BLaER1 treated with 17β-estradiol and CSF1 and Interleukin-3, amounts not matched to agents 10 nM and 100 nM (cell line): ENCODE measurements around the gene GRB2.
A peak's percentile ranks its signal among the peaks of the same experiment; 100 is the strongest.

Source experiments
- H3K27ac ChIP-seq, 11 experiments: shearing (Covaris generic); formaldehyde crosslinking; 2 replicates each; pipeline ENCODE4 v1.8.1; 2022
- H3K27me3 ChIP-seq, 11 experiments: shearing (Covaris generic); formaldehyde crosslinking; 2 replicates each; pipeline ENCODE4 v1.8.1; 2022
- H3K36me3 ChIP-seq, 11 experiments: shearing (Covaris generic); formaldehyde crosslinking; 2 replicates each; pipeline ENCODE4 v1.8.1; 2022
- H3K4me1 ChIP-seq, 10 experiments: shearing (Covaris generic); formaldehyde crosslinking; 2 replicates each; pipeline ENCODE4 v1.8.1; 2022
- H3K4me2 ChIP-seq, 11 experiments: shearing (Covaris generic); formaldehyde crosslinking; 2 replicates each; pipeline ENCODE4 v1.8.1; 2022
- H3K4me3 ChIP-seq, 10 experiments: shearing (Covaris generic); formaldehyde crosslinking; 2 replicates each; pipeline ENCODE4 v1.8.1; 2022
- H3K9ac ChIP-seq, 11 experiments: shearing (Covaris generic); formaldehyde crosslinking; 2 replicates each; pipeline ENCODE4 v1.8.1; 2022
- H3K9me3 ChIP-seq, 11 experiments: shearing (Covaris generic); formaldehyde crosslinking; replicated peaks in 1 of 11; 2 replicates each; pipeline ENCODE4 v1.8.1; 2022
- H4K20me1 ChIP-seq, 11 experiments: shearing (Covaris generic); formaldehyde crosslinking; 2 replicates each; pipeline ENCODE4 v1.8.1; 2022
- Cebpa-rat ChIP-seq, 11 experiments: shearing (Covaris generic); IDR thresholded peaks; 2 replicates each; pipeline ENCODE4 v1.8.1; 2022

The GRB2 gene

GRCh38 chr17:75396025-75396424, 9.5 kb downstream of the GRB2 start:
- peak overlapping the region in 6 of 10 experiments; percentile 0 to 70 (median 60); a peak in 5 of 20 replicates for H3K4me3 ChIP-seq
- H3K27me3 ChIP-seq: no peaks in the 10 kb centered on the region
- peaks cover 99 to 100% (median 100%) of the 10 kb centered on the region in 11 experiments for H4K20me1 ChIP-seq
- peak overlapping the region in 10 of 11 experiments; percentile 6 to 70 (median 28); a peak in 12 of 22 replicates for H3K27ac ChIP-seq
- peaks cover 41 to 73% (median 54%) of the 10 kb centered on the region in 11 experiments for H3K36me3 ChIP-seq
- H3K9me3 ChIP-seq: 0 out of 22 replicates have a peak, but pooled peaks cover 0 to 4% (median 0%) of the 10 kb centered on the region in 11 experiments
- H3K4me2 ChIP-seq: peak overlapping the region; percentile 89 to 100 (median 95)
- peak overlapping the region; percentile 63 to 82 (median 74); a peak in 19 of 22 replicates for H3K9ac ChIP-seq
- H3K4me1 ChIP-seq: peaks cover 60 to 95% (median 81%) of the 10 kb centered on the region in 10 experiments
- TF ChIP-seq Cebpa-rat (IDR thresholded peaks at IDR 0.05): no peak

- Histone ChIP-seq H4K20me1 (peaks cover 99 to 100% (median 100%) of the 10 kb centered on the region in 11 experiments), H3K27me3 (no peaks in the 10 kb centered on the region), H3K9me3 (no peaks in the 10 kb centered on the region), H3K4me1 (peaks cover 59 to 95% (median 66%) of the 10 kb centered on the region in 10 experiments), H3K36me3 (peaks cover 44 to 73% (median 54%) of the 10 kb centered on the region in 11 experiments), H3K4me3 (peak overlapping the region; percentile 56 to 70 (median 62)), H3K9ac (peak overlapping the region; percentile 63 to 82 (median 74)), H3K27ac (peak overlapping the region; percentile 23 to 70 (median 57); a peak in 20 of 22 replicates), H3K4me2 (peak overlapping the region; percentile 89 to 100 (median 95))
- no peak for TF ChIP-seq Cebpa-rat (IDR thresholded peaks at IDR 0.05)
Observed at GRCh38 chr17:75394332-75394918, 11.1 kb downstream of the GRB2 start.

DNA sequence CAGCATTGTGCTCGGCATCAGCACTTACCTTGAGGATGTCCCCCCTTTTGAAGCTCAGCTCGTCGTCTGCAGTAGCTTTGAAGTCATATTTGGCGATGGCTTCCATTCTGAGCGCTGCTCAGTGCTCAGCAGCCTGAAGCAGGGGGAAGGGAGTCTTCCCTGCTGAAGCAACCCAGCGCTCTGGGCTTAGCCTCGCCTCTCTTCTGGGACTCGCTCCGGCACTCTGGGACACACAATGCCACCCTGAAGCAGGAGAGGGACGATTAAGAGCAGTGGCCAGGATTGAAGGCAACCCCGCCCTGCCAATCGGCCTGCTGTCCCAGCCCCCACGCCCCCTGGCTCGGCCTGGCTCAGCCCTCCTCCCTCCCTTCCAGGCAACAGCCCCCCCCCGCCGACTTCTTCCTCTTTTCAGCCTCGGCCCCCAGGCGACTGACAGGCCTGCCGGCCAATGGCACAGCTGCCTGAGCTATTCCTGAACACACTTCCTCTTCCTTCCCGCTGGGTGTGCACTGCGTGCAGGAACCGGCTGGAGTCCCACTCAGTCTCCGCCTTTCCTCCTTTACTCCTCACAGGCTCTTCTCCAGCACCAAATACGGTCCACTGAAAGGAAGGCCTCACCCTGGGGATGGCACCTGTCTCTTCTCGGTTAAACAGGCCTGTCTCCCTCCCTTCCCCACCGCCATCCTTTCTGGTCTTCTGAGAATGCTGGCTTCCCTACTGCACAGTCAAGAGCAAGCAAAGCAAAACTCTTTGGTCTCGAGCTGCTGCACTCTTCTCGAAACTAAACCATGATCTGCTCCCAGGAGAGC, 11.8 kb downstream of the GRB2 start:
- H3K9me3 ChIP-seq: no peaks in the 10 kb centered on the region
- H3K27ac ChIP-seq: peak overlapping the region; percentile 18 to 70 (median 57); a peak in 20 of 22 replicates
- no peaks in the 10 kb centered on the region for H3K27me3 ChIP-seq
- peaks cover 99 to 100% (median 100%) of the 10 kb centered on the region in 11 experiments for H4K20me1 ChIP-seq
- H3K4me3 ChIP-seq: peak overlapping the region; percentile 56 to 70 (median 62)
- peak overlapping the region; percentile 89 to 100 (median 95) for H3K4me2 ChIP-seq
- no peak for TF ChIP-seq Cebpa-rat (IDR thresholded peaks at IDR 0.05)
- H3K4me1 ChIP-seq: peaks cover 52 to 95% (median 61%) of the 10 kb centered on the region in 10 experiments
- peak overlapping the region; percentile 63 to 82 (median 74) for H3K9ac ChIP-seq
- H3K36me3 ChIP-seq: peaks cover 45 to 73% (median 54%) of the 10 kb centered on the region in 11 experiments

- Histone ChIP-seq H3K36me3 (peaks cover 55 to 74% (median 60%) of the 10 kb centered on the region in 11 experiments), H3K4me2 (peak overlapping the region in 10 of 11 experiments; percentile 89 to 99 (median 94); a peak in 13 of 22 replicates), H4K20me1 (peaks cover 99 to 100% (median 100%) of the 10 kb centered on the region in 11 experiments), H3K27ac (no peak overlapping the region), H3K9ac (peak overlapping the region in 3 of 11 experiments; percentile 63 to 77 (median 66); a peak in 6 of 22 replicates), H3K4me3 (peak overlapping the region in 2 of 10 experiments; percentile 8 to 56; a peak in 2 of 20 replicates), H3K4me1 (peaks cover 43 to 95% (median 51%) of the 10 kb centered on the region in 10 experiments), H3K9me3 (no peaks in the 10 kb centered on the region), H3K27me3 (no peaks in the 10 kb centered on the region)
- TF ChIP-seq Cebpa-rat (IDR thresholded peaks at IDR 0.05): no peak
Observed at GRCh38 chr17:75392559-75392958, 12.9 kb downstream of the GRB2 start.

- no peaks in the 10 kb centered on the region for H3K9me3 ChIP-seq
- H4K20me1 ChIP-seq: peaks cover 99 to 100% (median 100%) of the 10 kb centered on the region in 11 experiments
- peak overlapping the region in 2 of 11 experiments; percentile 5 to 27; a peak in 2 of 22 replicates for H3K9ac ChIP-seq
- peaks cover 27 to 95% (median 42%) of the 10 kb centered on the region in 10 experiments for H3K4me1 ChIP-seq
- peaks cover 71 to 80% (median 75%) of the 10 kb centered on the region in 11 experiments for H3K36me3 ChIP-seq
- TF ChIP-seq Cebpa-rat (IDR thresholded peaks at IDR 0.05): no peak
- peak overlapping the region in 2 of 11 experiments; percentile 30 to 49; a peak in 3 of 22 replicates for H3K4me2 ChIP-seq
- no peak overlapping the region for H3K4me3 ChIP-seq
- no peaks in the 10 kb centered on the region for H3K27me3 ChIP-seq
- H3K27ac ChIP-seq: no peak overlapping the region
Observed at GRCh38 chr17:75390982-75391381, 14.5 kb downstream of the GRB2 start.

GRCh38 chr17:75388476-75389030, 16.9 kb downstream of the GRB2 start:
- Histone ChIP-seq H3K27me3 (no peaks in the 10 kb centered on the region), H3K9ac (peak overlapping the region in 2 of 11 experiments; percentile 42 to 70; a peak in 2 of 22 replicates), H3K4me1 (peaks cover 6 to 93% (median 21%) of the 10 kb centered on the region in 10 experiments), H3K36me3 (peaks cover 93 to 100% (median 98%) of the 10 kb centered on the region in 11 experiments), H3K4me2 (peak overlapping the region in 3 of 11 experiments; percentile 65 to 84 (median 76); a peak in 6 of 22 replicates), H3K27ac (peak overlapping the region in 3 of 11 experiments; percentile 33 to 44 (median 38); a peak in 4 of 22 replicates), H4K20me1 (peaks cover 100% of the 10 kb centered on the region in 11 experiments), H3K4me3 (no peak overlapping the region), H3K9me3 (no peaks in the 10 kb centered on the region)
- no peak for TF ChIP-seq Cebpa-rat (IDR thresholded peaks at IDR 0.05)

- Histone ChIP-seq H3K36me3 (peaks cover 94 to 100% (median 98%) of the 10 kb centered on the region in 11 experiments), H3K27me3 (no peaks in the 10 kb centered on the region), H3K9me3 (peaks cover 0 to 7% (median 0%) of the 10 kb centered on the region in 11 experiments; a peak in 1 of 22 replicates), H3K4me3 (no peak overlapping the region), H3K4me1 (peaks cover 0 to 93% (median 15%) of the 10 kb centered on the region in 10 experiments; a peak in 17 of 20 replicates), H3K4me2 (peak overlapping the region in 3 of 11 experiments; percentile 65 to 84 (median 76); a peak in 6 of 22 replicates), H3K27ac (peak overlapping the region in 3 of 11 experiments; percentile 33 to 44 (median 38); a peak in 5 of 22 replicates), H3K9ac (peak overlapping the region in 3 of 11 experiments; percentile 13 to 70 (median 42); a peak in 3 of 22 replicates), H4K20me1 (peaks cover 100% of the 10 kb centered on the region in 11 experiments)
- no peak for TF ChIP-seq Cebpa-rat (IDR thresholded peaks at IDR 0.05)
Observed at GRCh38 chr17:75387771-75388170, 17.7 kb downstream of the GRB2 start.

- H3K27me3 ChIP-seq: no peaks in the 10 kb centered on the region
- H3K4me3 ChIP-seq: no peak overlapping the region
- peaks cover 0 to 88% (median 13%) of the 10 kb centered on the region in 10 experiments; a peak in 11 of 20 replicates for H3K4me1 ChIP-seq
- H3K4me2 ChIP-seq: peak overlapping the region in 3 of 11 experiments; percentile 65 to 84 (median 76); a peak in 6 of 22 replicates
- H3K9ac ChIP-seq: peak overlapping the region in 1 of 11 experiments; percentile 32; a peak in 1 of 22 replicates
- no peak for TF ChIP-seq Cebpa-rat (IDR thresholded peaks at IDR 0.05)
- H4K20me1 ChIP-seq: peaks cover 100% of the 10 kb centered on the region in 11 experiments
- peaks cover 0 to 12% (median 0%) of the 10 kb centered on the region in 11 experiments; a peak in 3 of 22 replicates for H3K9me3 ChIP-seq
- 0 out of 22 replicates have a peak overlapping the region, but pooled peaks of 1 of the 11 experiments have one; percentile 15 for H3K27ac ChIP-seq
- peaks cover 80 to 100% (median 95%) of the 10 kb centered on the region in 11 experiments for H3K36me3 ChIP-seq
Observed at GRCh38 chr17:75386430-75386829, 19.0 kb downstream of the GRB2 start.
